Skeletal muscle tissue (tissue), 4 donors: ENCODE data around the gene SMIM20. TPM values are rescaled to one million over a fixed set of nuclear protein-coding genes. Genes with fewer than 3 reads are reported as not detected.

Experiments used
- H3K27ac ChIP-seq: one replicate; pipeline ENCODE4 v1.7.0; 2013; ENCODE audit warnings: mild to moderate bottlenecking, low read depth, low read length, inconsistent platforms
- H3K27me3 ChIP-seq, 3 donors: one replicate each; pipeline ENCODE4 v1.7.0; 2013; ENCODE audit warnings: low read length in 3 of 3; ENCODE audit not compliant: control insufficient read depth in 3 of 3, insufficient read depth in 3 of 3
- H3K36me3 ChIP-seq, 3 donors: one replicate each; pipeline ENCODE4 v1.7.0; 2013; ENCODE audit warnings: low read length in 3 of 3; ENCODE audit not compliant: control insufficient read depth in 3 of 3, insufficient read depth in 3 of 3
- H3K4me1 ChIP-seq, 3 donors: one replicate each; pipeline ENCODE4 v1.7.0; 2013; ENCODE audit warnings: low read length in 3 of 3, mild to moderate bottlenecking in 3 of 3; ENCODE audit not compliant: control insufficient read depth in 3 of 3, insufficient read depth in 3 of 3
- H3K4me3 ChIP-seq, 3 donors: one replicate each; pipeline ENCODE4 v1.7.0; 2013; ENCODE audit warnings: low read length in 3 of 3
- H3K9ac ChIP-seq, 3 donors: one replicate each; pipeline ENCODE4 v1.7.0; 2013; ENCODE audit warnings: low read length in 3 of 3, mild to moderate bottlenecking in 3 of 3, moderate library complexity in 2 of 3, low read depth in 1 of 3
- H3K9me3 ChIP-seq, 3 donors: one replicate each; pipeline ENCODE4 v1.7.0; 2013; ENCODE audit warnings: low read length in 3 of 3; ENCODE audit not compliant: control insufficient read depth in 3 of 3
- total RNA-seq: library from RNA; depleted of rRNA; stranded (reverse); fragments of >200 nt; gene quantifications from one replicate; pipeline ENCODE4 v1.2.3, GENCODE V29; 2014
- donor health status: Osteomylitis.

The SMIM20 gene
- total RNA-seq, 1 donor from 2014 or later = 27.1 TPM

DNA sequence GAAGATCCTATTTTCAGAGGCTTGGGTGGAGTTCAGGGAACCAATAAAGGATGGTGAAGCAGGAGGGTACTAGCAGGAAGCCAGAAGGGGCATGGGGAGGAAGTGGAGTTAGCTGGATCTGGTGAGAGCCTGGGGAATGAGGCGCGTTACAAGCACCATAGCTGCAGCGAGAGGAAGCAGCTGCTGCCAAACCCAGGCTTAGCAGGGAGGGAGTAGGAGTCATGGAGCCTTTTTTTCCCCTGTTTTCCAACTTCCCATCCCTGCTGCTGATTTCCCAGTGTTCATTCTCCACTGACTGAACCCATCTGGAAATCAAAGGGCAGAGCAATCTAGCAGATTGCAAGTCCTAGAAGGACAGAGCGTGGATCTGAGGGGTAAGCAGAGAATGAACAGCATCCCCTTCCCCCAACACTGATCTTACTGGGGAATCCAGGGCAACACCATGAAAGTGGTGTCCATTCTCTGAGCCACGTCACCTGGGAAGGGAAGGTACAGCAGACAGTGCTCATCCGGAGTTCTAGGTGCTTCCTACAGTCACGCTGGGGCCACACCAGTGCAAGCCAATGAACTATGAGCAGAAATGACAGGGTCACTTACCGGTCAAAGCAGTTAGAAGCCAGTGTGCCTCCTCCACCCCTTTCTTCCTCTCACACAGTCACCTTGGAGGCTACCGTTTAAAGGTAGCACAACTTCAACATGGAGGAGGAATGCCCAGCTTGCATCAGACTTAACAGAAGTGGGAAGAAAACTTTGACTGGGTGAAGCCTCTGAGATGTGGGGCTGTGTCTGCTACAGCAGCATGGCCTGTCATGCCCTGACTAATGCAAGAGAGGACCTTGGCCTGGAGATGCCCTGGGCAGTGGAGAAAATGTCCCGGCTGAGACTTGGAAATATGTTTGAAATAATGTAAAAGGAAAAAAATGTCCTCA lies 36.7 kb downstream of the SMIM20 start:
- Histone ChIP-seq H3K9me3 (no peaks in the 10 kb centered on the region), H3K27ac (no peak overlapping the region), H3K9ac (no peak overlapping the region), H3K4me1 (peaks cover 0 to 4% (median 0%) of the 10 kb centered on the region in 3 donors), H3K36me3 (no peaks in the 10 kb centered on the region), H3K27me3 (peaks cover 0 to 7% (median 5%) of the 10 kb centered on the region in 3 donors), H3K4me3 (peak overlapping the region in 1 of 3 donors; percentile 24)

DNA sequence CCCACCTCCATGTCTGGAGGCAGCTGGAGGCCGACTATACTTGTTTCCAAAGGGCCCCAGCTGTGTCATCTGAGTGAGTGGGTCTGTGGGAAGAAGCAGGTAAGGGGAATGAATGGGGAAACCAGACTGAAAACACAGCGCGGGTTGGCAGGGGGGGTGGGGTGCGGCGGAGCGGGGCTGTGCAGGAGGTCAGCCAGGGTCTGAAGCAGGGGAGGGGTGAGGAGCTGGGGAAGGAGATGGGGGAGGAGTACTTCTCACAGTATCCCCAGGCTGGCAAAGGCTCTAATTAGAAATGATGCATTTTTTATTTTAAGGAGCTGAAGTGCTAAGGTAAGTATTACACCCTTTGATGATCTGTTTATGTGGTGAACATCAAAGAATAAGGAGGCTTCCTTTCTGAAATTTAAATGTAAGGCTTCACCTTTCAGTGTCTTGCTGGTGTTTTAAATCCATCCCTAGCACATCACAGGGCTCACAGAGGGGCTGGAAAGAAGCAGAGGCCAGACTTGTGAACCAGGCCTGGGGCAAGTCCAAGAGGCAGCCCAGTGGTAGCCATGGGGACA lies 37.5 kb downstream of the SMIM20 start:
- Histone ChIP-seq H3K4me3 (no peak overlapping the region), H3K36me3 (no peaks in the 10 kb centered on the region), H3K9me3 (no peaks in the 10 kb centered on the region), H3K27ac (no peak overlapping the region), H3K27me3 (peaks cover 0 to 7% (median 5%) of the 10 kb centered on the region in 3 donors), H3K4me1 (peaks cover 0 to 4% (median 0%) of the 10 kb centered on the region in 3 donors), H3K9ac (no peak overlapping the region)

GRCh38 chr4:25953740-25954139 lies 39.7 kb downstream of the SMIM20 start:
- Histone ChIP-seq H3K4me3 (no peak overlapping the region), H3K27ac (no peak overlapping the region), H3K9me3 (no peaks in the 10 kb centered on the region), H3K27me3 (peaks cover 0 to 7% (median 5%) of the 10 kb centered on the region in 3 donors), H3K9ac (no peak overlapping the region), H3K36me3 (no peaks in the 10 kb centered on the region), H3K4me1 (peaks cover 0 to 4% (median 0%) of the 10 kb centered on the region in 3 donors)

GRCh38 chr4:25954293-25954904 lies 40.4 kb downstream of the SMIM20 start:
- Histone ChIP-seq H3K36me3 (no peaks in the 10 kb centered on the region), H3K4me1 (peaks cover 0 to 4% (median 0%) of the 10 kb centered on the region in 3 donors), H3K27me3 (peaks cover 0 to 7% (median 5%) of the 10 kb centered on the region in 3 donors), H3K27ac (no peak overlapping the region), H3K9me3 (no peaks in the 10 kb centered on the region), H3K4me3 (no peak overlapping the region), H3K9ac (no peak overlapping the region)

GRCh38 chr4:25955705-25956104 lies 41.7 kb downstream of the SMIM20 start:
- Histone ChIP-seq H3K4me1 (peaks cover 0 to 1% (median 0%) of the 10 kb centered on the region in 3 donors), H3K27me3 (peaks cover 0 to 4% (median under 1%) of the 10 kb centered on the region in 3 donors), H3K36me3 (no peaks in the 10 kb centered on the region), H3K9ac (no peak overlapping the region), H3K4me3 (no peak overlapping the region), H3K9me3 (no peaks in the 10 kb centered on the region), H3K27ac (no peak overlapping the region)

DNA sequence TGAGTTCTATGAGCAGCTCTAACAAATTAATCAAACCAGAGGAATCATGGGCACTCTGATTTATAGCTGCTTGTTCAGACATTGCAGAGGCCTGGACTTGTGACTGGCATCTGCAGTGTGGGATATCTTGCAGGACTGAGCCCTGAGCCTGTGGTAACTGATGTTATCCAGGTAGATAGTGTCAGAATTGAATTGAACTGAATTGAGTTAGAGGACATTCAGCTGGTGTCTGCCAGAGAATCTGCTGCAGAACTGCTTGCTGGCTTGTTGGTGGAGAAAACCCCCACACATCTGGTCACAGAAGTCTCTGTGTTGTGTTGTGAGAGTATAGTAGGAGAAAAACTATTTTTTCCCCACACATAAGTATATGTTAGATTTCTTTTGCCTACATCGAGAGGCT lies 42.2 kb downstream of the SMIM20 start:
- no peaks in the 10 kb centered on the region for H3K4me1 ChIP-seq
- no peaks in the 10 kb centered on the region for H3K27me3 ChIP-seq
- no peak overlapping the region for H3K9ac ChIP-seq
- no peak overlapping the region for H3K4me3 ChIP-seq
- H3K36me3 ChIP-seq = no peaks in the 10 kb centered on the region
- no peak overlapping the region for H3K27ac ChIP-seq
- H3K9me3 ChIP-seq = no peaks in the 10 kb centered on the region

DNA sequence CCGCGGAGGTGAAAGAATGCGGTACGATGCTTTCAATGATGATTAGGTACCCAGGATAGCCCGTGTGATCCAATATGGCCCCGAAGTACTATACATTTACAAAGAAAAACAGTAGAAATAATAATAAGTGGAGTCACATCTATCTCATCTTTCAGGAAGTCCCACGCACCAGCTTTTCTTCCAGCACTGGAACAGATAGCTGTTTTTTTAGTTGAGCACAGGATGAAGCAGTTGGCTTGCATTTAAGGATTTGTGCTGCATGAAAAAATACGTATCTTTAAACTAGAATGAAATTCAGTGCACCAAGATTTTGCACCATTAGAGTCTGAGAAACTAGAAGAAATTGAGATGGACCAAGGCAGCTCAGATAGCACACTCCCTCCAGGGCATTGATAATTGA lies 44.1 kb downstream of the SMIM20 start:
- no peak overlapping the region for H3K4me3 ChIP-seq
- no peak overlapping the region for H3K27ac ChIP-seq
- H3K4me1 ChIP-seq = no peaks in the 10 kb centered on the region
- no peaks in the 10 kb centered on the region for H3K9me3 ChIP-seq
- H3K27me3 ChIP-seq = no peaks in the 10 kb centered on the region
- H3K9ac ChIP-seq = no peak overlapping the region
- no peaks in the 10 kb centered on the region for H3K36me3 ChIP-seq

DNA sequence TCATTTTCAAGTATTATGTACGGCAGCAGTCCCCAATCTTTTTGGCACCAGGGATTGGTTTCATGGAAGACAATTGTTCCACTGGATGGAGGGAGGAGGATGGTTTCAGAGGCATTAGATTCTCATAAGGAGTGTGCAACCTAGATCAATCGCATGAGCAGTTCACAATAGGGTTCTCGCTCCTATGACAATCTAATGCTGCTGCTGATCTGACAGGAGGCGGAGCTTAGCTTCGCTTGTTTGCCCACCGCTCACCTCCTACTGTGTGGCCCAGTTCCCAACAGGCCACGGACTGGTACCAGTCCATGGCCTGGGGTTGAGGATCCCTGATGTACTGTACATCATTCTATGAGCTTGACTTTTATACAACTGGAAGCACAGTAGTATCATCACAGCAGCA lies 48.4 kb downstream of the SMIM20 start:
- Histone ChIP-seq H3K27me3 (no peaks in the 10 kb centered on the region), H3K36me3 (no peaks in the 10 kb centered on the region), H3K9ac (no peak overlapping the region), H3K9me3 (no peaks in the 10 kb centered on the region), H3K27ac (no peak overlapping the region), H3K4me1 (no peaks in the 10 kb centered on the region), H3K4me3 (no peak overlapping the region)

GRCh38 chr4:25965629-25966028 lies 51.6 kb downstream of the SMIM20 start:
- Histone ChIP-seq H3K4me3 (no peak overlapping the region), H3K36me3 (no peaks in the 10 kb centered on the region), H3K27me3 (no peaks in the 10 kb centered on the region), H3K27ac (no peak overlapping the region), H3K9me3 (no peaks in the 10 kb centered on the region), H3K4me1 (peaks cover 5 to 9% (median 6%) of the 10 kb centered on the region in 3 donors), H3K9ac (no peak overlapping the region)

DNA sequence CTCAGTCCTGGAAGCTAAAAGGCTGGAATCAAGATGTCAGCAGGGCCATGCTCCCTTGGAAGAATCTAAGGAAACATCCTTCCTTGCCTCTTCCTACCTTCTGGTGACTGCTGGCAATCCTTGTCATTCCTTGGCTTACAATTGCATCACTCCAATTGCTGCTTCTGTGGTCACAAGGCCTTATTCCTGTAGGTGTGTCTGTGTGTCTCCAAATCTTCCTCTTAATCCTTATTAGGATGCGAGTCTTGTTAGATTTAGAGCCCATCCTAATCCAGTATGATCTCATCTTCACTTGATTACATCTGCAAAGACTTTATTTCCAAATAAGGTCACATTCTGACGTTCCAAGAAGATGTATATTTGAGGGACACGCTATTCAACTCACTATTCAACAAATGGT lies 52.2 kb downstream of the SMIM20 start:
- no peaks in the 10 kb centered on the region for H3K9me3 ChIP-seq
- peaks cover 7 to 10% (median 8%) of the 10 kb centered on the region in 3 donors for H3K4me1 ChIP-seq
- no peak overlapping the region for H3K27ac ChIP-seq
- H3K27me3 ChIP-seq = no peaks in the 10 kb centered on the region
- H3K9ac ChIP-seq = no peak overlapping the region
- H3K36me3 ChIP-seq = no peaks in the 10 kb centered on the region
- H3K4me3 ChIP-seq = no peak overlapping the region
